CD14-positive monocyte (primary cell): ENCODE data around the gene GALNT10. TPM values are rescaled to one million over a fixed set of nuclear protein-coding genes. Genes with fewer than 3 reads are reported as not detected.

ENCODE experiments used
- DNase-seq, 3 donors: peaks; one replicate each; pipeline ENCODE4 v3.0.0-alpha.2; 2011 to 2022
- H2AFZ ChIP-seq: 2 replicates; pipeline ENCODE4 v1.6.0; 2012; ENCODE audit warnings: mild to moderate bottlenecking, low read depth, low read length, inconsistent platforms; ENCODE audit not compliant: insufficient read depth, poor library complexity, severe bottlenecking
- H3K27ac ChIP-seq, 2 donors: 1 replicate in 1 of 2; 2 replicates in 1 of 2; pipeline ENCODE4 v1.5.1; 2012 to 2013; ENCODE audit warnings: low read length in 2 of 2, control low read depth in 1 of 2, inconsistent platforms in 1 of 2, low read depth in 1 of 2, mild to moderate bottlenecking in 1 of 2
- H3K27me3 ChIP-seq, 2 donors: one replicate each; pipeline versions ENCODE4 v1.6.0 to v1.6.1; 2011 to 2013; ENCODE audit warnings: low read length in 2 of 2; ENCODE audit not compliant: control insufficient read depth in 2 of 2, insufficient read depth in 2 of 2
- H3K36me3 ChIP-seq, 2 donors: replicated peaks in 1 of 2; 1 replicate in 1 of 2; 2 replicates in 1 of 2; pipeline versions ENCODE4 v1.5.1 to v1.6.1; 2012 to 2013; ENCODE audit warnings: low read length in 2 of 2, control low read depth in 1 of 2, inconsistent platforms in 1 of 2, mild to moderate bottlenecking in 1 of 2; ENCODE audit not compliant: insufficient read depth in 2 of 2, control insufficient read depth in 1 of 2
- H3K4me1 ChIP-seq, 2 donors: 1 replicate in 1 of 2; 2 replicates in 1 of 2; pipeline versions ENCODE4 v1.5.1 to v1.6.1; 2012 to 2013; ENCODE audit warnings: low read length in 2 of 2, control low read depth in 1 of 2, inconsistent platforms in 1 of 2, mild to moderate bottlenecking in 1 of 2, moderate library complexity in 1 of 2; ENCODE audit not compliant: insufficient read depth in 2 of 2, control insufficient read depth in 1 of 2
- H3K4me2 ChIP-seq: replicated peaks from 2 replicates; pipeline ENCODE3; 2012; ENCODE audit warnings: low read length, moderate library complexity, mild to moderate bottlenecking; ENCODE audit not compliant: poor library complexity, severe bottlenecking; ENCODE audit errors: extremely low read depth
- H3K4me3 ChIP-seq, 3 experiments: fragments of 200-600 bp in 1 of 3; sonication (generic) in 1 of 3; replicated peaks in 1 of 3; 1 replicate in 2 of 3; 2 replicates in 1 of 3; pipeline ENCODE4 v1.5.1; 2011 to 2013; ENCODE audit warnings: low read length in 3 of 3, mild to moderate bottlenecking in 3 of 3, control low read depth in 2 of 3, low read depth in 2 of 3, inconsistent platforms in 1 of 3, moderate library complexity in 1 of 3
- H3K79me2 ChIP-seq: 2 replicates; pipeline ENCODE4 v1.6.0; 2012; ENCODE audit warnings: mild to moderate bottlenecking, control low read depth, inconsistent platforms, low read length, moderate library complexity; ENCODE audit not compliant: insufficient read depth
- H3K9ac ChIP-seq: 2 replicates; pipeline ENCODE4 v1.6.0; 2017; ENCODE audit warnings: low read length, mild to moderate bottlenecking; ENCODE audit not compliant: insufficient read depth, poor library complexity, severe bottlenecking
- H3K9me3 ChIP-seq, 2 donors: replicated peaks in 1 of 2; 1 replicate in 1 of 2; 2 replicates in 1 of 2; pipeline versions ENCODE4 v1.5.1 to v1.6.1; 2012 to 2013; ENCODE audit warnings: low read length in 2 of 2, control low read depth in 1 of 2; ENCODE audit not compliant: control insufficient read depth in 1 of 2, insufficient read depth in 1 of 2
- H4K20me1 ChIP-seq: 2 replicates; pipeline ENCODE4 v1.6.0; 2012; ENCODE audit warnings: mild to moderate bottlenecking, low read length, control low read depth, moderate library complexity; ENCODE audit not compliant: insufficient read depth
- H3K27ac Mint-ChIP-seq, 7 donors: one replicate each; pipeline ENCODE4 v1.8.0; 2020; ENCODE audit warnings: mild to moderate bottlenecking in 7 of 7, mixed read lengths in 7 of 7, moderate library complexity in 6 of 7, inconsistent platforms in 2 of 7
- H3K27me3 Mint-ChIP-seq, 3 donors: one replicate each; pipeline ENCODE4 v1.8.0; 2021 to 2022; ENCODE audit warnings: low read depth in 3 of 3, mild to moderate bottlenecking in 3 of 3, mixed read lengths in 3 of 3, moderate library complexity in 3 of 3, inconsistent platforms in 1 of 3
- H3K36me3 Mint-ChIP-seq, 2 donors: one replicate each; pipeline ENCODE4 v1.8.0; 2020; ENCODE audit warnings: mixed read lengths in 2 of 2, inconsistent platforms in 1 of 2, mild to moderate bottlenecking in 1 of 2
- H3K4me1 Mint-ChIP-seq: one replicate; pipeline ENCODE4 v1.8.0; 2020; ENCODE audit warnings: mild to moderate bottlenecking, mixed read lengths
- H3K4me3 Mint-ChIP-seq, 2 donors: one replicate each; pipeline ENCODE4 v1.8.0; 2020; ENCODE audit warnings: mild to moderate bottlenecking in 2 of 2, mixed read lengths in 2 of 2, moderate library complexity in 1 of 2
- H3K9me3 Mint-ChIP-seq, 7 donors: one replicate each; pipeline ENCODE4 v1.8.0; 2020 to 2022; ENCODE audit warnings: mixed read lengths in 7 of 7, mild to moderate bottlenecking in 6 of 7, moderate library complexity in 6 of 7, inconsistent platforms in 2 of 7
- CTCF ChIP-seq: fragments of 200-600 bp; IDR thresholded peaks from one replicate; pipeline ENCODE4 v1.8.0; 2022; ENCODE audit warnings: antibody characterized with exemption, mild to moderate bottlenecking
- WGBS: methylation state at CpG from one replicate; pipeline ENCODE4 v1.1.5; 2013; ENCODE audit warnings: missing lambda C conversion rate; ENCODE audit not compliant: insufficient coverage; 5-methylcytosine and 5-hydroxymethylcytosine counted together
- intact Hi-C, 2 donors: fragments of 100-400 bp; cut with micrococcal nuclease; formaldehyde crosslinking; loops; one replicate each; pipeline versions ENCODE4 v1.15.0 to v1.15.1; 2023
- polyA plus RNA-seq, 3 donors: library from polyadenylated mRNA; depleted of rRNA in 1 of 3; unstranded in 2 of 3; stranded (reverse) in 1 of 3; fragments of 300-500 nt in 2 of 3; fragments of >200 nt in 1 of 3; fragmentation: Illumina TruSeq in 2 of 3; gene quantifications; 1 replicate in 2 of 3; 2 replicates in 1 of 3; pipeline ENCODE4 v1.2.3, GENCODE V29; 2012 to 2021

Gene GALNT10
- polyA plus RNA-seq, 3 donors, result 6.2 to 11.6 (median 7.3) TPM

- no peak for TF ChIP-seq CTCF
- no peaks in the 10 kb centered on the region for H4K20me1 ChIP-seq
- no peak overlapping the region for H3K4me3 Mint-ChIP-seq
- no peaks in the 10 kb centered on the region for H3K27me3 ChIP-seq
- H3K4me2 ChIP-seq, result no peak overlapping the region
- no peak overlapping the region for H3K27ac Mint-ChIP-seq
- H3K27me3 Mint-ChIP-seq, result peaks cover 0 to 4% (median 0%) of the 10 kb centered on the region in 3 donors
- H3K4me3 ChIP-seq, result no peak overlapping the region
- 100% methylated on average over 2 of the region's 6 CpGs for WGBS
- H2AFZ ChIP-seq, result no peak overlapping the region
- no peaks in the 10 kb centered on the region for H3K4me1 ChIP-seq
- H3K36me3 Mint-ChIP-seq, result peaks cover 22% of the 10 kb centered on the region in 2 donors
- H3K79me2 ChIP-seq, result no peaks in the 10 kb centered on the region
- no peak for DNase-seq
- intact Hi-C loops, result no loop called here
- H3K9me3 Mint-ChIP-seq, result peaks cover 0 to 4% (median 0%) of the 10 kb centered on the region in 7 donors
- H3K27ac ChIP-seq, result no peak overlapping the region
- peaks cover 0 to 16% of the 10 kb centered on the region in 2 donors for H3K36me3 ChIP-seq
- no peaks in the 10 kb centered on the region for H3K9me3 ChIP-seq
- H3K9ac ChIP-seq, result no peak overlapping the region
- no peaks in the 10 kb centered on the region for H3K4me1 Mint-ChIP-seq
Measured at GRCh38 chr5:154341620-154342019, 151.1 kb downstream of the GALNT10 start.

GRCh38 chr5:154342211-154342610, 151.7 kb downstream of the GALNT10 start:
- Mint-ChIP-seq H3K27ac (no peak overlapping the region), H3K36me3 (peaks cover 20 to 22% of the 10 kb centered on the region in 2 donors), H3K4me1 (no peaks in the 10 kb centered on the region), H3K27me3 (peaks cover 0 to 4% (median 0%) of the 10 kb centered on the region in 3 donors), H3K9me3 (peaks cover 0 to 4% (median 0%) of the 10 kb centered on the region in 7 donors), H3K4me3 (no peak overlapping the region)
- no peaks in the 10 kb centered on the region for H3K4me1 ChIP-seq
- H3K9ac ChIP-seq, result no peak overlapping the region
- WGBS, result 96% methylated on average over 5 of the region's 7 CpGs
- H3K4me3 ChIP-seq, result no peak overlapping the region
- H3K9me3 ChIP-seq, result no peaks in the 10 kb centered on the region
- no peaks in the 10 kb centered on the region for H4K20me1 ChIP-seq
- no peak overlapping the region for H3K4me2 ChIP-seq
- H3K36me3 ChIP-seq, result peaks cover 0 to 10% of the 10 kb centered on the region in 2 donors
- H2AFZ ChIP-seq, result no peak overlapping the region
- no peak overlapping the region for H3K27ac ChIP-seq
- no peak for TF ChIP-seq CTCF
- DNase-seq, result no peak
- no peaks in the 10 kb centered on the region for H3K27me3 ChIP-seq
- intact Hi-C loops, result no loop called here
- H3K79me2 ChIP-seq, result no peaks in the 10 kb centered on the region
